Lower lobe of right lung (tissue), 2 donors: ENCODE results near the gene GFI1. TPM values are rescaled to one million over a fixed set of nuclear protein-coding genes. Genes with fewer than 3 reads are reported as not detected.

Experiments used
- ATAC-seq, 2 donors: fragments of 200-7000 bp; cut with Tn5 transposase; one replicate each; pipeline ENCODE4 v1.9.1; 2020 to 2022; ENCODE audit warnings: mild to moderate bottlenecking in 2 of 2, moderate library complexity in 2 of 2
- DNase-seq: peaks from one replicate; pipeline ENCODE4 v3.0.0-alpha.2; 2020
- H3K27ac ChIP-seq: fragments of 200-600 bp; one replicate; pipeline ENCODE4 v1.8.0; 2022
- H3K27me3 ChIP-seq: fragments of 200-600 bp; one replicate; pipeline ENCODE4 v1.8.0; 2022; ENCODE audit warnings: low read depth
- H3K36me3 ChIP-seq: fragments of 200-600 bp; one replicate; pipeline ENCODE4 v1.8.0; 2022; ENCODE audit warnings: mild to moderate bottlenecking
- H3K4me1 ChIP-seq: fragments of 200-600 bp; one replicate; pipeline ENCODE4 v1.8.0; 2022
- H3K4me3 ChIP-seq: fragments of 200-600 bp; one replicate; pipeline ENCODE4 v1.8.0; 2022; ENCODE audit warnings: mild to moderate bottlenecking
- H3K9me3 ChIP-seq: fragments of 200-600 bp; one replicate; pipeline ENCODE4 v1.8.0; 2022
- CTCF ChIP-seq: fragments of 200-600 bp; IDR thresholded peaks from one replicate; pipeline ENCODE4 v1.8.0; 2022; ENCODE audit warnings: antibody characterized with exemption, mild to moderate bottlenecking
- intact Hi-C: fragments of 100-400 bp; cut with DNase I; formaldehyde crosslinking; loops from one replicate; pipeline ENCODE4 v1.11.0; 2022
- total RNA-seq: library from RNA; stranded (reverse); fragmentation: NEBNext Ultra II Directional; extraction: Animal tissue kit (Norgen Biotek cat#: 25700); gene quantifications from one replicate; pipeline ENCODE4 v1.2.1, GENCODE V29; 2021
- donor health status: DM: no; HTN: yes; CAD: no; lungs with severe emphysema.

Gene GFI1
- total RNA-seq, 1 donor from 2014 or later: 3.3 TPM

- Histone ChIP-seq H3K27ac (no peak overlapping the region), H3K36me3 (no peaks in the 10 kb centered on the region), H3K4me3 (no peak overlapping the region), H3K9me3 (no peaks in the 10 kb centered on the region), H3K27me3 (no peaks in the 10 kb centered on the region), H3K4me1 (no peaks in the 10 kb centered on the region)
- no peak for TF ChIP-seq CTCF
- intact Hi-C loops: no loop called here
- DNase-seq: no peak
- no peak for ATAC-seq
Measured at GRCh38 chr1:92503926-92504285, 17.2 kb upstream of the GFI1 start.

- intact Hi-C loops: no loop called here
- H3K27ac ChIP-seq: no peak overlapping the region
- H3K9me3 ChIP-seq: no peaks in the 10 kb centered on the region
- H3K4me3 ChIP-seq: no peak overlapping the region
- TF ChIP-seq CTCF: no peak
- H3K4me1 ChIP-seq: no peaks in the 10 kb centered on the region
- H3K36me3 ChIP-seq: no peaks in the 10 kb centered on the region
- DNase-seq (no peak), ATAC-seq (no peak)
- no peaks in the 10 kb centered on the region for H3K27me3 ChIP-seq
Measured at GRCh38 chr1:92503043-92503925, 16.6 kb upstream of the GFI1 start.

- ATAC-seq (no peak), DNase-seq (no peak)
- no peak overlapping the region for H3K4me3 ChIP-seq
- H3K9me3 ChIP-seq: no peaks in the 10 kb centered on the region
- H3K27me3 ChIP-seq: no peaks in the 10 kb centered on the region
- no peak overlapping the region for H3K27ac ChIP-seq
- H3K36me3 ChIP-seq: no peaks in the 10 kb centered on the region
- TF ChIP-seq CTCF: no peak
- intact Hi-C loops: no loop called here
- H3K4me1 ChIP-seq: no peaks in the 10 kb centered on the region
Measured at GRCh38 chr1:92502247-92502646, 15.5 kb upstream of the GFI1 start.

- Histone ChIP-seq H3K4me1 (no peaks in the 10 kb centered on the region), H3K9me3 (no peaks in the 10 kb centered on the region), H3K36me3 (no peaks in the 10 kb centered on the region), H3K27me3 (no peaks in the 10 kb centered on the region), H3K4me3 (no peak overlapping the region), H3K27ac (no peak overlapping the region)
- no peak for TF ChIP-seq CTCF
- ATAC-seq (no peak), DNase-seq (no peak)
- intact Hi-C loops: no loop called here
Measured at GRCh38 chr1:92500552-92500951, 13.8 kb upstream of the GFI1 start.

- DNase-seq (no peak), ATAC-seq (no peak)
- intact Hi-C loops: no loop called here
- TF ChIP-seq CTCF: no peak
- H3K4me1 ChIP-seq: no peaks in the 10 kb centered on the region
- no peaks in the 10 kb centered on the region for H3K9me3 ChIP-seq
- H3K4me3 ChIP-seq: no peak overlapping the region
- H3K27me3 ChIP-seq: no peaks in the 10 kb centered on the region
- no peaks in the 10 kb centered on the region for H3K36me3 ChIP-seq
- no peak overlapping the region for H3K27ac ChIP-seq
Measured at GRCh38 chr1:92495392-92496063, 8.8 kb upstream of the GFI1 start.
